HepG2 (cell line): ENCODE measurements around the gene THOC5. TPM values are rescaled to one million over a fixed set of nuclear protein-coding genes. Genes with fewer than 3 reads are reported as not detected.
A peak's percentile ranks its signal among the peaks of the same experiment; 100 is the strongest.

ENCODE experiments used
- DZIP1 ChIP-seq: sonication (generic); formaldehyde crosslinking; IDR thresholded peaks from 2 replicates; pipeline ENCODE4 v1.5.0; 2020; ENCODE audit warnings: mild to moderate bottlenecking, missing genetic modification reagents
- FOSL1 ChIP-seq: sonication (generic); formaldehyde crosslinking; IDR thresholded peaks from 2 replicates; pipeline ENCODE4 v1.9.0; 2021; ENCODE audit warnings: missing genetic modification reagents, borderline replicate concordance
- GATAD2A ChIP-seq: IDR thresholded peaks from 2 replicates; pipeline ENCODE4 v1.6.1; 2016
- KAT8 ChIP-seq: IDR thresholded peaks from 2 replicates; pipeline ENCODE4 v1.6.1; 2016; ENCODE audit warnings: missing genetic modification reagents, missing compliant biosample characterization
- KDM2A ChIP-seq: sonication (generic); formaldehyde crosslinking; IDR thresholded peaks from 2 replicates; pipeline ENCODE4 v1.4.0; 2020; ENCODE audit warnings: low read depth, missing genetic modification reagents, borderline replicate concordance
- MAX ChIP-seq: IDR thresholded peaks from 2 replicates; pipeline ENCODE4 v1.6.1; 2012; ENCODE audit warnings: inconsistent platforms
- MLX ChIP-seq: IDR thresholded peaks from 2 replicates; pipeline ENCODE4 v1.6.1; 2016
- MNT ChIP-seq: fragments of 450-650 bp; IDR thresholded peaks from 2 replicates; pipeline ENCODE4 v1.6.1; 2016
- SAP130 ChIP-seq: IDR thresholded peaks from 2 replicates; pipeline ENCODE4 v1.6.1; 2016; ENCODE audit warnings: low read depth
- STAG1 ChIP-seq: sonication (generic); formaldehyde crosslinking; IDR thresholded peaks from 2 replicates; pipeline ENCODE4 v1.4.0; 2020; ENCODE audit warnings: missing genetic modification reagents
- TAF1 ChIP-seq: sonication (generic); formaldehyde crosslinking; IDR thresholded peaks from 2 replicates; pipeline ENCODE4 v1.4.0; 2020; ENCODE audit warnings: missing genetic modification reagents
- TEAD3 ChIP-seq: optimal IDR thresholded peaks from 2 replicates; pipeline ENCODE3; 2016; ENCODE audit warnings: borderline replicate concordance
- USF2 ChIP-seq, 2 experiments: sonication (generic) in 1 of 2; formaldehyde crosslinking in 1 of 2; IDR thresholded peaks; 2 replicates each; pipeline versions ENCODE4 v1.5.1 to v1.6.1; 2011 to 2020; ENCODE audit warnings: borderline replicate concordance in 1 of 2, low read depth in 1 of 2, low read length in 1 of 2, mild to moderate bottlenecking in 1 of 2, missing genetic modification reagents in 1 of 2, moderate library complexity in 1 of 2
- ZFP90 ChIP-seq: sonication (generic); formaldehyde crosslinking; IDR thresholded peaks from 2 replicates; pipeline ENCODE4 v1.8.0; 2022; ENCODE audit warnings: missing genetic modification reagents, mild to moderate bottlenecking, inconsistent platforms, borderline replicate concordance
- ZFY ChIP-seq: sonication (generic); formaldehyde crosslinking; IDR thresholded peaks from 2 replicates; pipeline ENCODE4 v1.4.0; 2020; ENCODE audit warnings: missing genetic modification reagents
- ZNF121 ChIP-seq: sonication (generic); formaldehyde crosslinking; IDR thresholded peaks from 2 replicates; pipeline ENCODE4 v1.5.0; 2020; ENCODE audit warnings: mild to moderate bottlenecking, missing genetic modification reagents
- ZNF687 ChIP-seq: sonication (generic); formaldehyde crosslinking; IDR thresholded peaks from 2 replicates; pipeline ENCODE4 v1.5.1; 2020; ENCODE audit warnings: mild to moderate bottlenecking, missing genetic modification reagents, moderate library complexity
- polyA plus RNA-seq, 8 experiments: library from polyadenylated mRNA; depleted of rRNA in 3 of 8; stranded (reverse) in 7 of 8; unstranded in 1 of 8; fragments of >200 nt; fragmentation: Illumina TruSeq in 4 of 8; extraction: Trizol in 4 of 8; gene quantifications; 2 replicates each; pipeline versions ENCODE4 v1.2.1 to v1.2.3, GENCODE V29; 2011 to 2016; ENCODE audit warnings: low read depth in 4 of 8, missing spikeins in 1 of 8, mixed read lengths in 1 of 8; ENCODE audit not compliant: insufficient read depth in 1 of 8
- total RNA-seq, 5 experiments: library from RNA; depleted of rRNA; stranded (reverse); fragments of >200 nt; fragmentation: Illumina TruSeq; extraction: Trizol; gene quantifications; 2 replicates each; pipeline ENCODE4 v1.2.3, GENCODE V29; 2016; ENCODE audit warnings: low read depth in 1 of 5

Gene THOC5
- total and polyA plus RNA-seq, 2 of the 13 experiments (the other 11 are each of a cell fraction or from before 2014, with no cell fraction given) = 45.8 to 46.7 TPM

- TF ChIP-seq ZNF687 (CRISPR knock-in tag) (0 out of 2 replicates have a peak, but pooled peaks have one; percentile 10), MAX (peak; percentile 47; the same call in 1 of the 2 replicates), KDM2A (CRISPR knock-in tag) (0 out of 2 replicates have a peak, but pooled peaks have one; percentile 17), GATAD2A (CRISPR knock-in tag) (peak; percentile 50; the same call in 1 of the 2 replicates), ZNF121 (CRISPR knock-in tag) (peak; percentile 44; the same call in 1 of the 2 replicates), DZIP1 (0 out of 2 replicates have a peak, but pooled peaks have one; percentile 18), ZFY (CRISPR knock-in tag) (peak; percentile 16; the same call in 1 of the 2 replicates), MNT (peak; percentile 69), SAP130 (CRISPR knock-in tag) (0 out of 2 replicates have a peak, but pooled peaks have one; percentile 35), TAF1 (CRISPR knock-in tag) (peak; percentile 24; the same call in 1 of the 2 replicates), TEAD3 (CRISPR knock-in tag) (peak; percentile 44), ZFP90 (peak; percentile 97), MLX (CRISPR knock-in tag) (peak; percentile 55; the same call in 1 of the 2 replicates), FOSL1 (no peak), STAG1 (CRISPR knock-in tag) (no peak), KAT8 (no peak), USF2 (IDR thresholded peaks at IDR 0.05; ENCODE audit: low read depth, low read length) (0 out of 2 replicates have a peak, but pooled peaks have one; percentile 43), USF2 (CRISPR knock-in tag; IDR thresholded peaks at IDR 0.05; ENCODE audit: borderline replicate concordance) (peak; percentile 63; the same call in 1 of the 2 replicates)
Observed at GRCh38 chr22:29587938-29588699, 34.6 kb upstream of the THOC5 start (continued).
